Gastroesophageal sphincter (tissue), 4 donors: ENCODE results near the gene OTX2. TPM values are rescaled to one million over a fixed set of nuclear protein-coding genes. Genes with fewer than 3 reads are reported as not detected.

Source experiments
- ATAC-seq: fragments of 150-250 bp; one replicate; pipeline ENCODE4 v1.9.1; 2016; ENCODE audit warnings: mild to moderate bottlenecking, moderate library complexity
- H3K27ac ChIP-seq, 4 donors: fragments of 200-600 bp; sonication (generic) in 3 of 4; 1 replicate in 3 of 4; 2 replicates in 1 of 4; pipeline ENCODE4 v1.5.1; 2016 to 2019
- H3K27me3 ChIP-seq: fragments of 200-600 bp; sonication (generic); one replicate; pipeline ENCODE4 v1.5.1; 2019
- H3K36me3 ChIP-seq, 2 donors: fragments of 200-600 bp; sonication (generic); one replicate each; pipeline ENCODE4 v1.5.1; 2019; ENCODE audit warnings: control low read depth in 1 of 2
- H3K4me1 ChIP-seq, 3 donors: fragments of 200-600 bp; sonication (generic); 1 replicate in 2 of 3; 2 replicates in 1 of 3; pipeline ENCODE4 v1.5.1; 2016 to 2019; ENCODE audit warnings: control low read depth in 2 of 3
- H3K4me3 ChIP-seq, 2 donors: fragments of 200-600 bp; sonication (generic); one replicate each; pipeline ENCODE4 v1.5.1; 2019; ENCODE audit warnings: mild to moderate bottlenecking in 1 of 2, moderate library complexity in 1 of 2
- H3K9me3 ChIP-seq, 3 donors: fragments of 200-600 bp; sonication (generic); one replicate each; pipeline ENCODE4 v1.5.1; 2017 to 2019; ENCODE audit warnings: control low read depth in 2 of 3
- EP300 ChIP-seq: sonication (generic); formaldehyde crosslinking; IDR thresholded peaks from one replicate; pipeline ENCODE4 v1.6.1; 2017; ENCODE audit warnings: antibody characterized with exemption, mild to moderate bottlenecking
- POLR2A ChIP-seq, 2 donors: fragments of 450-650 bp; IDR thresholded peaks; one replicate each; pipeline ENCODE4 v1.6.1; 2017; ENCODE audit warnings: antibody characterized with exemption in 2 of 2, mild to moderate bottlenecking in 2 of 2, moderate library complexity in 1 of 2
- POLR2AphosphoS5 ChIP-seq: sonication (generic); formaldehyde crosslinking; IDR thresholded peaks from one replicate; pipeline ENCODE4 v1.6.1; 2017; ENCODE audit warnings: antibody characterized with exemption
- WGBS, 2 donors: methylation state at CpG; one replicate each; pipeline ENCODE4 v1.1.5; 2018; ENCODE audit warnings: low coverage in 1 of 2; 5-methylcytosine and 5-hydroxymethylcytosine counted together
- total RNA-seq, 4 donors: library from RNA; depleted of rRNA; stranded (reverse); fragments of >200 nt; gene quantifications; one replicate each; pipeline ENCODE4 v1.1.0, GENCODE V29; 2016
- TF ChIP-seq, protein P1 (sequence below), 4 experiments: fragments of 200-600 bp in 2 of 4; fragments of 450-650 bp in 2 of 4; sonication (generic) in 1 of 4; IDR thresholded peaks; one replicate each; pipeline ENCODE4 v1.5.1; 2017 to 2019; ENCODE audit warnings: antibody characterized with exemption in 4 of 4, mild to moderate bottlenecking in 2 of 4, moderate library complexity in 2 of 4

OTX2 gene
- total RNA-seq, 4 donors from 2014 or later, result not detected

DNA sequence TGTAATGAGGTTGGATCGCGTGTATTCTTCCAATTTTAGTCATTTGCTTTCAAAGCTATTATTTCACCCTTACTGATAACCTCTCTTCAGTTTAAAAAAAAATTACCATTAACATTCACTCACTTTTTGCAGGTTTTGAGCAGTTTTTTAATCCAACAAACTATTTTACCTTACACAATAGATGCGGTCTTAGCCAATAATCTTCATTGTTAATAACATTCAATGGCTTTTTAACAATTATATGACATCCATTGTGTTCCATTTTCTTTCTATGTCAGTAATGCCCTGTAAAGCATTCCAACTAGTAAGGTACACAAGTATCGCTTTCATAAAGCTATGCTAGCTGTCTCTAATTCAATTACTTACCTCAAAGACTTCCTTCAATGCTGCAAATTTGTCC is 18.9 kb upstream of the OTX2 start:
- H3K4me1 ChIP-seq, result no peaks in the 10 kb centered on the region

DNA sequence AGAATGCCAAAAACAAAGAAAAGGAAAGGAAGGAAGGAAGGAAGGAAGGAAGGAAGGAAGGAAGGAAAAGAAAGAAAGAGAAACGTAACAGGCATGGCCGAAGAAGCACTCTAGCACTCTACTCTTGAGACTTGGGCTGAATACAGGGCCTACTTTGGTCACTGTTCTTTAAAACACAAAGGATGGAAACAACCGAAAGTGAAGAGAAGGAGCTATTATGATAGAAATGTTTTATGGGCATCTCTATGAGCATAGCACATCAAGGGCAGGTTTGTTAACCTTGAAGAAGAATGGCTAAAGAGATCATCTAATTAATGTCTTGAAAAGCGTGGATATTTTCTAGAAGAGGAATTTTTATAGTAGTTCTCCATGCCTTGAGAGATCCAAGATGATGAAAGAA is 15.9 kb upstream of the OTX2 start:
- H3K4me1 ChIP-seq, result no peaks in the 10 kb centered on the region
- no peak for ATAC-seq

More for the DNA sequence above, 18.9 kb upstream of the OTX2 start:
- no peak for ATAC-seq
- 83 to 94% methylated on average over 4 of the region's 4 CpGs for WGBS, 2 donors
- Histone ChIP-seq H3K9me3 (no peaks in the 10 kb centered on the region), H3K36me3 (no peaks in the 10 kb centered on the region), H3K27me3 (peaks cover 6% of the 10 kb centered on the region), H3K27ac (no peak overlapping the region), H3K4me3 (no peak overlapping the region)
- TF ChIP-seq POLR2AphosphoS5 (no peak), EP300 (no peak), POLR2A (IDR thresholded peaks at IDR 0.05) (no peak)
- TF ChIP-seq, protein P1, sequence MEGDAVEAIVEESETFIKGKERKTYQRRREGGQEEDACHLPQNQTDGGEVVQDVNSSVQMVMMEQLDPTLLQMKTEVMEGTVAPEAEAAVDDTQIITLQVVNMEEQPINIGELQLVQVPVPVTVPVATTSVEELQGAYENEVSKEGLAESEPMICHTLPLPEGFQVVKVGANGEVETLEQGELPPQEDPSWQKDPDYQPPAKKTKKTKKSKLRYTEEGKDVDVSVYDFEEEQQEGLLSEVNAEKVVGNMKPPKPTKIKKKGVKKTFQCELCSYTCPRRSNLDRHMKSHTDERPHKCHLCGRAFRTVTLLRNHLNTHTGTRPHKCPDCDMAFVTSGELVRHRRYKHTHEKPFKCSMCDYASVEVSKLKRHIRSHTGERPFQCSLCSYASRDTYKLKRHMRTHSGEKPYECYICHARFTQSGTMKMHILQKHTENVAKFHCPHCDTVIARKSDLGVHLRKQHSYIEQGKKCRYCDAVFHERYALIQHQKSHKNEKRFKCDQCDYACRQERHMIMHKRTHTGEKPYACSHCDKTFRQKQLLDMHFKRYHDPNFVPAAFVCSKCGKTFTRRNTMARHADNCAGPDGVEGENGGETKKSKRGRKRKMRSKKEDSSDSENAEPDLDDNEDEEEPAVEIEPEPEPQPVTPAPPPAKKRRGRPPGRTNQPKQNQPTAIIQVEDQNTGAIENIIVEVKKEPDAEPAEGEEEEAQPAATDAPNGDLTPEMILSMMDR (IDR thresholded peaks at IDR 0.05), result no peak

DNA sequence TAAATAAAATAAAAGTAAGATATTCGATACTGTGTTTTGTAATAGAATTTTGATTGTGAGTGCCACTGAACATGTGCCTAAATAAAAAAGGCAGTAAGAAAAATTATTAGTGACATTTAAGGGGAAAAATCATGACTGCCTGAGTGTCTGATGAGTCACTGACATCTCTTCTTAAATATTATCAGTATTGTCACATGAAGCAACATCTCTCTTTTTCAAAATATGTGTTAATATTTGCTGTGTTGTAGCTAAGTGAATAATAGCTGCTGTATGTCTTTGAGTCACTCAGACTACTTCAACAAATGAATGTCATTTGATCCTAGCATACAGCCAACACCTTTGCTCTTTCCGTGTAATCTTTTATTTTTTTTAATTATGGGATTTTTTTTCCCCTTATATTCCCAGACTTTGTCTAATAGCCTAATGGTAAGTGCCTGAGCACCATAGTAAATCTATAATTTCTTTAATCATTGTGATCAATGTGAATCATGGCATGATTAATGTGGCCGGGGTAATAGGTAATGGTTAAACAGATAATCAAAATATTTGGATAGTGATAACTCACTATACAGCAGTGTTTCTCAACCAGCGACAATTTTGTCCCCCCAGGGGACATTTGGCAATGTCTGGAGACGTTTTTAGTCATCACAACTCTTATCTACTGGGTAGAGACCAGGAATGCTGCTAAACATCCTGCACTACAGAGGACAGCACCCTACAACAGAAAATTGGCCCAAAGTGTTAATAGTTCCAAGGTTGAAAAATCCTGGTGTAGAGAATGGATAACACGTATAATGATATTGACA is 11.7 kb upstream of the OTX2 start:
- Histone ChIP-seq H3K27me3 (peaks cover 53% of the 10 kb centered on the region), H3K4me3 (no peak overlapping the region), H3K36me3 (no peaks in the 10 kb centered on the region), H3K4me1 (no peaks in the 10 kb centered on the region), H3K9me3 (no peaks in the 10 kb centered on the region), H3K27ac (no peak overlapping the region)
- TF ChIP-seq POLR2A (IDR thresholded peaks at IDR 0.05), result no peak
- TF ChIP-seq, protein P1 (IDR thresholded peaks at IDR 0.05), result no peak
- TF ChIP-seq EP300, result no peak
- TF ChIP-seq POLR2AphosphoS5, result no peak
- 45 to 54% methylated on average over 6 of the region's 6 CpGs for WGBS, 2 donors
- no peak for ATAC-seq

More for the DNA sequence above, 15.9 kb upstream of the OTX2 start:
- Histone ChIP-seq H3K27me3 (peaks cover 14% of the 10 kb centered on the region), H3K36me3 (no peaks in the 10 kb centered on the region), H3K9me3 (no peaks in the 10 kb centered on the region), H3K27ac (no peak overlapping the region), H3K4me3 (no peak overlapping the region)
- 73 to 86% methylated on average over 4 of the region's 4 CpGs for WGBS, 2 donors
- TF ChIP-seq EP300 (no peak), POLR2AphosphoS5 (no peak), POLR2A (IDR thresholded peaks at IDR 0.05) (no peak)
- TF ChIP-seq, protein P1 (IDR thresholded peaks at IDR 0.05), result no peak

DNA sequence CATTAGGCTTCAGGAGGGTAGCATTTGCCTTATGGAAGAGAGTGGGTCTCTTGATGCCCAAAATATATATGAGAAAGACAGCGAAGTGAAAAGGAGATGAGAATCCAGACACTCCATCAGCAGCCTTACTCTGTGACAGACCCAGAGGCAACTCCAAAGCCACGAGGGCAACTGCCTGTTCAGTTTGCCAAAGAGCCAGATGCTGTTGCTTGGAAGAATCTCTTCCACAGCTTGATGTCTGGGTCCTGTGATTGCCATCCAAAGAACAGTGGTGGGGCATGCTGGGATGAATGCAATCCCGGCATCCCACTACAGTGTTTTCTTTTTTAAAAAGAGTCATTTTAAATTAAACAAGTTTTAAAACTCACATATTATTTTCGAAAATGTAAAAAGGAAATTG is 10.9 kb upstream of the OTX2 start:
- TF ChIP-seq POLR2AphosphoS5, result no peak
- no peak for TF ChIP-seq POLR2A (IDR thresholded peaks at IDR 0.05)
- TF ChIP-seq EP300, result no peak
- no peak overlapping the region for H3K27ac ChIP-seq
- H3K9me3 ChIP-seq, result no peaks in the 10 kb centered on the region
- H3K27me3 ChIP-seq, result peaks cover 61% of the 10 kb centered on the region
- H3K4me1 ChIP-seq, result peaks cover 0 to 4% (median 0%) of the 10 kb centered on the region in 3 donors
- 46 to 53% methylated on average over 3 to 4 of the region's 4 CpGs for WGBS, 2 donors
- H3K4me3 ChIP-seq, result no peak overlapping the region
- ATAC-seq, result no peak
- no peaks in the 10 kb centered on the region for H3K36me3 ChIP-seq

DNA sequence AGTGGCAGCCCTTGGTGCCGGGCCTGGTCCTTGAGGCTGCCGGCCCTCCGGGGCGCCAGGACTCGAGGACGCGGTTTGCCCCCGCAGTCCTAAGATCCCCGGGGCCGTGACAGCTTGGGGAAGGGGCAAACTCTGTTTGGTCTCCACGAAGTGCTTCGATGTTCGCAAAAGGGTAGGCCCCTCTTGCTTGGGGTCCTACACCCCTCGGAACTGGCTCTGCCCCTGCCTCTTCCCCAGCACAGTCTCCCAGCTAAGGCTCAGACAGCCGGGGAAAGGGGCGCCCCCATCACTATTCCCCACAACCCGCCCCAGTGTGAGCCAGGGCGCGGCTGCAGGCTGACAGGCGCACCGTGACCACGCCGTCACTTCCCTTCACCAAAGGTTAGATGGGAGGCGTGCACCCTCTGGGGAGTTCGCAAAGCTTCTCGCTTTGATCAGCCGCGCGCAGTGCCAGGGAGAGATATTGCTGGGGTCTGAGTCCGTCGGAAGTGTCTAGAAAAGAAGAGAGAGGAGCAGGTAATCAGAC is 7.2 kb upstream of the OTX2 start:
- TF ChIP-seq POLR2AphosphoS5, result no peak

More for the DNA sequence above, 7.2 kb upstream of the OTX2 start:
- 0% methylated on average over 3 of the region's 31 CpGs; no CpG with 5 or more reads in 1 of the 2 donors for WGBS, 2 donors
- Histone ChIP-seq H3K27me3 (peaks cover 94% of the 10 kb centered on the region), H3K27ac (no peak overlapping the region), H3K4me1 (peaks cover 0 to 4% (median 0%) of the 10 kb centered on the region in 3 donors), H3K9me3 (no peaks in the 10 kb centered on the region), H3K4me3 (no peak overlapping the region), H3K36me3 (no peaks in the 10 kb centered on the region)
- ATAC-seq, result no peak
